H1 (cell line): ENCODE measurements around the gene NAIF1. TPM values are rescaled to one million over a fixed set of nuclear protein-coding genes. Genes with fewer than 3 reads are reported as not detected.

Experiments used
- EGR1 ChIP-seq: IDR thresholded peaks from 2 replicates; pipeline ENCODE4 v1.6.1; 2011; ENCODE audit warnings: low read depth, low read length, borderline replicate concordance
- JUND ChIP-seq: IDR thresholded peaks from 2 replicates; pipeline ENCODE4 v1.6.1; 2011; ENCODE audit warnings: mild to moderate bottlenecking, improper control_type of control experiment, low read length
- POLR2A ChIP-seq, 2 experiments: IDR thresholded peaks; 1 replicate in 1 of 2; 2 replicates in 1 of 2; pipeline ENCODE4 v1.6.1; 2011; ENCODE audit warnings: low read depth in 2 of 2, low read length in 2 of 2, mild to moderate bottlenecking in 2 of 2; ENCODE audit errors: control extremely low read depth in 1 of 2
- SIRT6 ChIP-seq: IDR thresholded peaks from one replicate; pipeline ENCODE4 v1.7.1; 2012; ENCODE audit warnings: low read length, inconsistent platforms
- SP1 ChIP-seq: IDR thresholded peaks from 2 replicates; pipeline ENCODE4 v1.6.1; 2011; ENCODE audit warnings: low read depth, low read length
- SP2 ChIP-seq: IDR thresholded peaks from 2 replicates; pipeline ENCODE4 v1.6.1; 2012; ENCODE audit warnings: mild to moderate bottlenecking, low read length, inconsistent platforms
- SUZ12 ChIP-seq: fragments of 200-600 bp; sonication (generic); IDR thresholded peaks from 2 replicates; pipeline ENCODE4 v1.6.1; 2012; ENCODE audit warnings: mild to moderate bottlenecking, inconsistent platforms, low read length, moderate library complexity, mixed read lengths
- TBP ChIP-seq: IDR thresholded peaks from 2 replicates; pipeline ENCODE4 v1.6.1; 2011; ENCODE audit warnings: low read depth, low read length, improper control_type of control experiment
- TEAD4 ChIP-seq: IDR thresholded peaks from 2 replicates; pipeline ENCODE4 v1.6.1; 2012; ENCODE audit warnings: low read depth, low read length, inconsistent platforms, mixed read lengths
- polyA plus RNA-seq, 7 experiments: library from polyadenylated mRNA; depleted of rRNA in 3 of 7; stranded (reverse) in 5 of 7; unstranded in 2 of 7; fragments of >200 nt in 5 of 7; fragments of 200-250 nt in 2 of 7; gene quantifications; 1 replicate in 5 of 7; 2 replicates in 1 of 7; 4 replicates in 1 of 7; pipeline versions ENCODE4 v1.2.1 to v1.2.3, GENCODE V29; 2011 to 2013; ENCODE audit warnings: missing spikeins in 2 of 7, mixed read lengths in 2 of 7
- total RNA-seq: library from RNA; stranded (reverse); fragmentation: NEBNext Ultra II Directional; extraction: Animal tissue kit (Norgen Biotek cat#: 25700); gene quantifications from 2 replicates; pipeline ENCODE4 v1.2.1, GENCODE V29; 2021
- TF ChIP-seq, protein P1 (sequence below): fragments of 300-600 bp; sonication (generic); IDR thresholded peaks from 2 replicates; pipeline ENCODE4 v1.7.1; 2012; ENCODE audit warnings: low read length, moderate library complexity, mild to moderate bottlenecking, inconsistent platforms; ENCODE audit not compliant: insufficient replicate concordance

The NAIF1 gene
- total and polyA plus RNA-seq, 2 of the 8 experiments (the other 6 are each of a cell fraction or from before 2014, with no cell fraction given), result 8.7 to 9.0 TPM

DNA sequence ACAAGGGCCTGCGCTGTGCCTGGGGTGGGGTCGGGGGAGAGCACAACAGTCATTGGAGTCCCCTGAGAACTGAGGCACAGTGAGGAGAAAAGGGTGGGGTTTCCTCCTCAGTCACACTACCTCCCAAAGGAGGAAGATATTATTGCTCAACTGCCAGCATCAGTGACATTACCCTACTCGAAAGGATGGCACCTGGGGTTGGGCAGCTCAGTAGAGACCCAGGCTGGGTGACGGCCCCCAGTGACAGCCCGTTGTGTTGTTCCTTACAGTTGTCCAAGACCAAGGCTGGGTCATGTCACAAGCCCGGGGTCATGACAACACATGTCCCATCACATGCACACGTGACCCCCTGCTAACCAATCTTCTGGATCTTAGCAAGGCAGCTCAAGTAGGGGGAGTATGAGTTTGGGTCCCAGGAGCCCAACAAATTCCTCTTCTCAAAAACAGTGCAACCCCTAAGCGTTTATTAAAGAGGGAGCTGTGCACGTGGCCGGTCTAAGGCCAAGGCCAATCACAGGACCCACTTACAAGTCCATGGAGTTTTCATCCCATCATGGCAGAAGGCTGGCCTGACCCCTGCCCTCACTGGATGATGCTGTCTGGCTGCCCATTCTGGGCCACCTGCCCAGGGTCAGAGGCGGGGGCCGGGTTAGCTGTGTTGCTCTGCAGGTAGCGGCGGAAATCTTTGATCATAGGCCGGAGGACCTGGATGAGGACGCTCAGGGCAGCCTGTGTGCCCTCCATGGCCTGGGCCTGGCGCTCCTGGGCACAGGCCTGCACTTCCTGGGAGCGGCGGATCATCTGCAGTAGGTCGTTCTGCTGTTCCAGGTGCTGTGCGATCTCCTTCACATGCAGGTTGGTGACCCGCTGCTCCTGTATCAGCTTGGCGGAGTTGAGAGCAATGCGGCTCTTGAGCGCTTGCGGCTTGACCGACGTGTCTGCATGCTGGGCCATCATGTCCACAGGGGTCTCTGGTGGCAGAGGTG lies 4.0 kb downstream of the NAIF1 start (continued):
- TF ChIP-seq TEAD4 (no peak), SIRT6 (no peak), POLR2A (IDR thresholded peaks at IDR 0.05; ENCODE audit: control extremely low read depth in 1 of 2, low read depth in 2 of 2, low read length in 2 of 2) (no peak), SP2 (no peak), JUND (no peak), EGR1 (no peak), TBP (no peak), SUZ12 (no peak), SP1 (no peak)
- TF ChIP-seq, protein P1, sequence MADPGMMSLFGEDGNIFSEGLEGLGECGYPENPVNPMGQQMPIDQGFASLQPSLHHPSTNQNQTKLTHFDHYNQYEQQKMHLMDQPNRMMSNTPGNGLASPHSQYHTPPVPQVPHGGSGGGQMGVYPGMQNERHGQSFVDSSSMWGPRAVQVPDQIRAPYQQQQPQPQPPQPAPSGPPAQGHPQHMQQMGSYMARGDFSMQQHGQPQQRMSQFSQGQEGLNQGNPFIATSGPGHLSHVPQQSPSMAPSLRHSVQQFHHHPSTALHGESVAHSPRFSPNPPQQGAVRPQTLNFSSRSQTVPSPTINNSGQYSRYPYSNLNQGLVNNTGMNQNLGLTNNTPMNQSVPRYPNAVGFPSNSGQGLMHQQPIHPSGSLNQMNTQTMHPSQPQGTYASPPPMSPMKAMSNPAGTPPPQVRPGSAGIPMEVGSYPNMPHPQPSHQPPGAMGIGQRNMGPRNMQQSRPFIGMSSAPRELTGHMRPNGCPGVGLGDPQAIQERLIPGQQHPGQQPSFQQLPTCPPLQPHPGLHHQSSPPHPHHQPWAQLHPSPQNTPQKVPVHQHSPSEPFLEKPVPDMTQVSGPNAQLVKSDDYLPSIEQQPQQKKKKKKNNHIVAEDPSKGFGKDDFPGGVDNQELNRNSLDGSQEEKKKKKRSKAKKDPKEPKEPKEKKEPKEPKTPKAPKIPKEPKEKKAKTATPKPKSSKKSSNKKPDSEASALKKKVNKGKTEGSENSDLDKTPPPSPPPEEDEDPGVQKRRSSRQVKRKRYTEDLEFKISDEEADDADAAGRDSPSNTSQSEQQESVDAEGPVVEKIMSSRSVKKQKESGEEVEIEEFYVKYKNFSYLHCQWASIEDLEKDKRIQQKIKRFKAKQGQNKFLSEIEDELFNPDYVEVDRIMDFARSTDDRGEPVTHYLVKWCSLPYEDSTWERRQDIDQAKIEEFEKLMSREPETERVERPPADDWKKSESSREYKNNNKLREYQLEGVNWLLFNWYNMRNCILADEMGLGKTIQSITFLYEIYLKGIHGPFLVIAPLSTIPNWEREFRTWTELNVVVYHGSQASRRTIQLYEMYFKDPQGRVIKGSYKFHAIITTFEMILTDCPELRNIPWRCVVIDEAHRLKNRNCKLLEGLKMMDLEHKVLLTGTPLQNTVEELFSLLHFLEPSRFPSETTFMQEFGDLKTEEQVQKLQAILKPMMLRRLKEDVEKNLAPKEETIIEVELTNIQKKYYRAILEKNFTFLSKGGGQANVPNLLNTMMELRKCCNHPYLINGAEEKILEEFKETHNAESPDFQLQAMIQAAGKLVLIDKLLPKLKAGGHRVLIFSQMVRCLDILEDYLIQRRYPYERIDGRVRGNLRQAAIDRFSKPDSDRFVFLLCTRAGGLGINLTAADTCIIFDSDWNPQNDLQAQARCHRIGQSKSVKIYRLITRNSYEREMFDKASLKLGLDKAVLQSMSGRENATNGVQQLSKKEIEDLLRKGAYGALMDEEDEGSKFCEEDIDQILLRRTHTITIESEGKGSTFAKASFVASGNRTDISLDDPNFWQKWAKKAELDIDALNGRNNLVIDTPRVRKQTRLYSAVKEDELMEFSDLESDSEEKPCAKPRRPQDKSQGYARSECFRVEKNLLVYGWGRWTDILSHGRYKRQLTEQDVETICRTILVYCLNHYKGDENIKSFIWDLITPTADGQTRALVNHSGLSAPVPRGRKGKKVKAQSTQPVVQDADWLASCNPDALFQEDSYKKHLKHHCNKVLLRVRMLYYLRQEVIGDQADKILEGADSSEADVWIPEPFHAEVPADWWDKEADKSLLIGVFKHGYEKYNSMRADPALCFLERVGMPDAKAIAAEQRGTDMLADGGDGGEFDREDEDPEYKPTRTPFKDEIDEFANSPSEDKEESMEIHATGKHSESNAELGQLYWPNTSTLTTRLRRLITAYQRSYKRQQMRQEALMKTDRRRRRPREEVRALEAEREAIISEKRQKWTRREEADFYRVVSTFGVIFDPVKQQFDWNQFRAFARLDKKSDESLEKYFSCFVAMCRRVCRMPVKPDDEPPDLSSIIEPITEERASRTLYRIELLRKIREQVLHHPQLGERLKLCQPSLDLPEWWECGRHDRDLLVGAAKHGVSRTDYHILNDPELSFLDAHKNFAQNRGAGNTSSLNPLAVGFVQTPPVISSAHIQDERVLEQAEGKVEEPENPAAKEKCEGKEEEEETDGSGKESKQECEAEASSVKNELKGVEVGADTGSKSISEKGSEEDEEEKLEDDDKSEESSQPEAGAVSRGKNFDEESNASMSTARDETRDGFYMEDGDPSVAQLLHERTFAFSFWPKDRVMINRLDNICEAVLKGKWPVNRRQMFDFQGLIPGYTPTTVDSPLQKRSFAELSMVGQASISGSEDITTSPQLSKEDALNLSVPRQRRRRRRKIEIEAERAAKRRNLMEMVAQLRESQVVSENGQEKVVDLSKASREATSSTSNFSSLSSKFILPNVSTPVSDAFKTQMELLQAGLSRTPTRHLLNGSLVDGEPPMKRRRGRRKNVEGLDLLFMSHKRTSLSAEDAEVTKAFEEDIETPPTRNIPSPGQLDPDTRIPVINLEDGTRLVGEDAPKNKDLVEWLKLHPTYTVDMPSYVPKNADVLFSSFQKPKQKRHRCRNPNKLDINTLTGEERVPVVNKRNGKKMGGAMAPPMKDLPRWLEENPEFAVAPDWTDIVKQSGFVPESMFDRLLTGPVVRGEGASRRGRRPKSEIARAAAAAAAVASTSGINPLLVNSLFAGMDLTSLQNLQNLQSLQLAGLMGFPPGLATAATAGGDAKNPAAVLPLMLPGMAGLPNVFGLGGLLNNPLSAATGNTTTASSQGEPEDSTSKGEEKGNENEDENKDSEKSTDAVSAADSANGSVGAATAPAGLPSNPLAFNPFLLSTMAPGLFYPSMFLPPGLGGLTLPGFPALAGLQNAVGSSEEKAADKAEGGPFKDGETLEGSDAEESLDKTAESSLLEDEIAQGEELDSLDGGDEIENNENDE, result no peak
